GM19025 (cell line): ENCODE data around the gene EFS.

Experiments
- ATAC-seq: cut with Tn5 transposase; IDR thresholded peaks from one replicate; pipeline ENCODE4 v1.9.1; 2021; ENCODE audit warnings: mild to moderate bottlenecking, low read depth, moderate library complexity; ENCODE audit not compliant: unreplicated experiment

EFS gene

GRCh38 chr14:23307687-23308644 is 57.0 kb downstream of the EFS start:
- no peak for ATAC-seq

GRCh38 chr14:23307146-23307530 is 57.8 kb downstream of the EFS start:
- ATAC-seq, result no peak

GRCh38 chr14:23306412-23307145 is 58.4 kb downstream of the EFS start, which contains the start of gene BCL2L2:
BCL2L2 (plus strand) TSS chr14:23306833; CDS start chr14:23307768, 935 bp downstream.
- ATAC-seq, result no peak
